ENCODE measurements around the gene TXN. TPM values are rescaled to one million over a fixed set of nuclear protein-coding genes. Genes with fewer than 3 reads are reported as not detected.

Gene TXN
- total and polyA plus RNA-seq, 10 of the 15 experiments (the other 5 are each of a cell fraction or from before 2014, with no cell fraction given), result 309 to 2,304 (median 650) TPM

DNA sequence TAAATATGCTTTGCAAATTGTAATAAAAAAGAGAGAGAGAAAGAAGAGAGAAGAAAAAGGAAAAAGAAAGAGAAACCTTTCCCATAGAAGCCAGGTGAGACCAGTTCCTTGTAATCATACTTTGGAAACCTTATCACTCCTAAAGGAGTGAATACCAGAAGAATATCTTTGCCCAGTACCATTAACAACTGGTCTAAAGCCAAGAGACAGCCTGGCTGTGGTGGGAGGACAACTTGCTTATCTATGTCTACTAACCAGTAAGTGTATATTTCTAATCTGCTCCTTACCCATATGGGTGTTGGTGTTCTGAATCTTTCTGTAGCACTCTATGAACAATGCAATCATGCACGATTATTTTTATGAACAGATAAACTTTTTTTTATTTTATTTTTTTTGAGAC lies 10.5 kb upstream of the TXN start (continued):
- TF ChIP-seq, protein P1, sequence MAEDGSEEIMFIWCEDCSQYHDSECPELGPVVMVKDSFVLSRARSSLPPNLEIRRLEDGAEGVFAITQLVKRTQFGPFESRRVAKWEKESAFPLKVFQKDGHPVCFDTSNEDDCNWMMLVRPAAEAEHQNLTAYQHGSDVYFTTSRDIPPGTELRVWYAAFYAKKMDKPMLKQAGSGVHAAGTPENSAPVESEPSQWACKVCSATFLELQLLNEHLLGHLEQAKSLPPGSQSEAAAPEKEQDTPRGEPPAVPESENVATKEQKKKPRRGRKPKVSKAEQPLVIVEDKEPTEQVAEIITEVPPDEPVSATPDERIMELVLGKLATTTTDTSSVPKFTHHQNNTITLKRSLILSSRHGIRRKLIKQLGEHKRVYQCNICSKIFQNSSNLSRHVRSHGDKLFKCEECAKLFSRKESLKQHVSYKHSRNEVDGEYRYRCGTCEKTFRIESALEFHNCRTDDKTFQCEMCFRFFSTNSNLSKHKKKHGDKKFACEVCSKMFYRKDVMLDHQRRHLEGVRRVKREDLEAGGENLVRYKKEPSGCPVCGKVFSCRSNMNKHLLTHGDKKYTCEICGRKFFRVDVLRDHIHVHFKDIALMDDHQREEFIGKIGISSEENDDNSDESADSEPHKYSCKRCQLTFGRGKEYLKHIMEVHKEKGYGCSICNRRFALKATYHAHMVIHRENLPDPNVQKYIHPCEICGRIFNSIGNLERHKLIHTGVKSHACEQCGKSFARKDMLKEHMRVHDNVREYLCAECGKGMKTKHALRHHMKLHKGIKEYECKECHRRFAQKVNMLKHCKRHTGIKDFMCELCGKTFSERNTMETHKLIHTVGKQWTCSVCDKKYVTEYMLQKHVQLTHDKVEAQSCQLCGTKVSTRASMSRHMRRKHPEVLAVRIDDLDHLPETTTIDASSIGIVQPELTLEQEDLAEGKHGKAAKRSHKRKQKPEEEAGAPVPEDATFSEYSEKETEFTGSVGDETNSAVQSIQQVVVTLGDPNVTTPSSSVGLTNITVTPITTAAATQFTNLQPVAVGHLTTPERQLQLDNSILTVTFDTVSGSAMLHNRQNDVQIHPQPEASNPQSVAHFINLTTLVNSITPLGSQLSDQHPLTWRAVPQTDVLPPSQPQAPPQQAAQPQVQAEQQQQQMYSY (CRISPR knock-in tag; IDR thresholded peaks at IDR 0.05), result no peak
- no peak for TF ChIP-seq SREBF2 (IDR thresholded peaks at IDR 0.05; ENCODE audit: low read length)
- TF ChIP-seq, protein P2, sequence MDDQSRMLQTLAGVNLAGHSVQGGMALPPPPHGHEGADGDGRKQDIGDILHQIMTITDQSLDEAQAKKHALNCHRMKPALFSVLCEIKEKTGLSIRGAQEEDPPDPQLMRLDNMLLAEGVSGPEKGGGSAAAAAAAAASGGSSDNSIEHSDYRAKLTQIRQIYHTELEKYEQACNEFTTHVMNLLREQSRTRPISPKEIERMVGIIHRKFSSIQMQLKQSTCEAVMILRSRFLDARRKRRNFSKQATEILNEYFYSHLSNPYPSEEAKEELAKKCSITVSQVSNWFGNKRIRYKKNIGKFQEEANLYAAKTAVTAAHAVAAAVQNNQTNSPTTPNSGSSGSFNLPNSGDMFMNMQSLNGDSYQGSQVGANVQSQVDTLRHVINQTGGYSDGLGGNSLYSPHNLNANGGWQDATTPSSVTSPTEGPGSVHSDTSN (IDR thresholded peaks at IDR 0.05; ENCODE audit: insufficient replicate concordance, low read depth, low read length), result no peak
- no peak for TF ChIP-seq BCL11A (IDR thresholded peaks at IDR 0.05; ENCODE audit: low read depth, low read length)
- no peak for TF ChIP-seq BRCA1 (IDR thresholded peaks at IDR 0.05; ENCODE audit: low read depth, low read length)
- no peak for TF ChIP-seq HCFC1 (IDR thresholded peaks at IDR 0.05; ENCODE audit: low read length)

DNA sequence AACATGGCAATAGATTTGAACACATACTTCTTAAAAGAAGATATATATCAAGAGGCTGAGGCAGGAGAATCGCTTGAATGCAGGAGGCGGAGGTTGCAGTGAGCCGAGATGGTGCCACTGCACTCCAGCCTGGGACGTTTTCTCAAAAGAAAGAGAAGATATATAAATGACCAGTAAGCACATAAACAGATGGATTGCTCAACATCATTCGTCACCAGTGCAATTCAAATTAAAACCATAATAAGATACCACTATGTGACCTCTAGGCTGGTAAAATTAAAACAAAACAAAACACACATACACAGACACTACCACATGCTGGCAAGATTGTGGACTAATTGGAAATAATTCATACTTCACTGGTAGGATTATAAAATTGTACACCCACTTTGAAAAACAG lies 5.3 kb upstream of the TXN start:
- intact Hi-C loops (cut with micrococcal nuclease; ENCODE audit: unreplicated experiment), result no loop called here

More for the DNA sequence above, 5.3 kb upstream of the TXN start:
- Histone ChIP-seq H3K27ac (ENCODE audit: control insufficient read depth, insufficient read depth) (no peak overlapping the region), H3K36me3 (ENCODE audit: control insufficient read depth in 2 of 2, insufficient read depth in 2 of 2, low read length in 1 of 2) (no peaks in the 10 kb centered on the region), H3K9me3 (replicated peaks; ENCODE audit: control insufficient read depth, insufficient read depth, low read length) (no peaks in the 10 kb centered on the region), H3K9ac (ENCODE audit: control insufficient read depth, insufficient read depth, low read length) (no peak overlapping the region), H4K20me1 (ENCODE audit: control insufficient read depth, insufficient read depth) (no peaks in the 10 kb centered on the region), H3K4me1 (ENCODE audit: control insufficient read depth, insufficient read depth, low read length) (peaks cover 21% of the 10 kb centered on the region), H3K4me3 (no peak overlapping the region), H2AFZ (ENCODE audit: control insufficient read depth, low read depth, low read length) (no peak overlapping the region), H3K79me2 (ENCODE audit: control insufficient read depth, insufficient read depth, low read length) (peaks cover 11% of the 10 kb centered on the region), H3K27me3 (replicated peaks in 1 of 2; ENCODE audit: control insufficient read depth in 2 of 2, insufficient read depth in 2 of 2, low read length in 1 of 2) (no peaks in the 10 kb centered on the region), H3K4me2 (ENCODE audit: control insufficient read depth, insufficient read depth) (no peak overlapping the region)
- FAIRE-seq (no peak), ATAC-seq (no peak), DNase-seq (ENCODE audit: low read depth, low spot score) (no peak)
- ChIA-PET SMC1A (ENCODE audit: uncharacterized antibody, unreplicated experiment) (no interaction called here), RAD21 (ENCODE audit: unreplicated experiment) (no interaction called here), POLR2A (no interaction called here), CTCF (no interaction called here)
- 77% methylated on average over 5 of the region's 5 CpGs for WGBS (ENCODE audit: insufficient coverage, insufficient replicate concordance, low lambda C conversion rate, missing lambda C conversion rate)
- BruUV-seq (replicated peaks), result no TSS peak
- TF ChIP-seq MTA3 (IDR thresholded peaks at IDR 0.05; ENCODE audit: borderline replicate concordance, low read length) (no peak), YY1 (IDR thresholded peaks at IDR 0.05; ENCODE audit: low read depth, low read length) (no peak), EZH2 (IDR thresholded peaks at IDR 0.05; ENCODE audit: borderline replicate concordance, control insufficient read depth, low read depth, low read length) (no peak), IKZF1 (conservative IDR thresholded peaks at IDR 0.05) (no peak), CHD4 (IDR thresholded peaks at IDR 0.05) (no peak), NFYA (IDR thresholded peaks at IDR 0.05; ENCODE audit: borderline replicate concordance, low read depth, low read length) (no peak), SPI1 (IDR thresholded peaks at IDR 0.05; ENCODE audit: borderline replicate concordance, insufficient read depth, low read depth, low read length) (no peak), ZNF384 (IDR thresholded peaks at IDR 0.05; ENCODE audit: borderline replicate concordance, low read depth, low read length) (no peak), ATF7 (IDR thresholded peaks at IDR 0.05; ENCODE audit: low read depth) (no peak), ZZZ3 (IDR thresholded peaks at IDR 0.05; ENCODE audit: control insufficient read depth, insufficient read length, low read depth) (no peak), SRF (IDR thresholded peaks at IDR 0.05; ENCODE audit: low read depth in 2 of 2, low read length in 2 of 2) (no peak), RB1 (IDR thresholded peaks at IDR 0.05; ENCODE audit: borderline replicate concordance) (no peak)
- in situ Hi-C loops (cut with MboI), result no loop called here
